Activated CD4-positive, CD25-positive, alpha-beta regulatory T cell treated with anti-CD3 and anti-CD28 coated beads, Interleukin-2, amount 50 U/mL, for 72 hours (primary cell): ENCODE data around the gene STRN4.
"Not testable (repeated sequence)": the region's sequence is repeated elsewhere in the genome, so short reads cannot be mapped to it uniquely, and the experiment has no call there.

Experiments
- DNase-seq: peaks from one replicate; pipeline ENCODE4 v3.0.0; 2021

STRN4 gene

GRCh38 chr19:46773018-46773399, 26.8 kb upstream of the STRN4 start:
- DNase-seq = no peak

- DNase-seq = no peak
These were observed 26.1 kb upstream of the STRN4 start for GRCh38 chr19:46772170-46773017.

- not testable (repeated sequence) for DNase-seq
These were observed 22.5 kb upstream of the STRN4 start for GRCh38 chr19:46768746-46769145.

GRCh38 chr19:46766569-46767317, 20.5 kb upstream of the STRN4 start:
- peak; percentile 70 for DNase-seq

DNA sequence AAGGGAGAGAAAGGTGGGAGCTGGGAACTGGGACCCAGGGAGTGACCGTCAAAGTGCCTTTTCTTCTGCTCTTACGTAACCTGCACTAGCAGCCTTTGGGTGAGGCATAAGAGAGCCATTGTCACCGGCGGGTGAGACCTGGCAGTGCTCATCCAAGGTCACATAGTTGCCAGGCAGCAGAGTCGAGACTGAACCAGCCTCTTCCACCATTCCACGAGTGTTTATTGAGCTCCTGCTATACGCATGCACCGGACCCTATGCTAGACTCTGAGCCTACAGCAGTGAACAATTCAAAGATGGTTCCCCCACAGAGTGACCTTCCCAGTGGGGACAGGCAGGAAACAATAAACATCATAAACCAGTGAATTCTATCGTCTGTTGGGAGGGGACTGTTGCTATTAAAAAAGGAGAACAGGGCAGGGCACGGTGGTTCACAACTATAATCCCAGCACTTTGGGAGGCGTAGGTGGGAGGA, 18.6 kb upstream of the STRN4 start:
- no peak for DNase-seq

DNA sequence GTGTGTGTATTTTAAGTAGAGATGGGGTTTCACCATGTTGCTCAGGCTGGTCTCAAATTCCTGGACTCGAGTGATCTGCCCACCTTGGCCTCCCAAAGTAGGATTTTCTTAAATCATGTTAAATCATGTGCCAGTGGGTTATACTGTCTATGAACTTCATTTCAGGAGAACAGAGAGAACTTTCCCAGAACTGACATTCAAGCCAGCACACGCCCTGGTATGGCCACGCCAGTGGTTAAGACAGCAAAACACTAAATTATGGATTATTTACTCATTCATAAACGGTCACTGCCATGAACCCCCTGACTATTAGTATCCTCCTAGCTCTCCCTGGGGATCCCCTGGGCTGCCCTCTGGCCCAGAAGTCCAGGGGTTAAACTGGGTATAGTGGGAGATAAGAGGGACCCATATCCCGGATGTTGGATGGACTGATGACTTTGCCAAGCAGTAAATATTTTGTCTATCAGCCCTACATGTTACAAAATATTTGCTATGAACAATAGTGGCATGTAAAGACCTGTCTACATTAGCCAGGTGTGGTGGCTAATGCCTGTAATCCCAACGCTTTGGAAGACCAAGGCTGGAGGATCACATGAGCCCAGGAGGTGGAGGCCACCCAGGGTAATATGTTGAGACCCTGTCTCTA, 16.1 kb upstream of the STRN4 start:
- DNase-seq = no peak

GRCh38 chr19:46761418-46761831, 15.2 kb upstream of the STRN4 start:
- DNase-seq = no peak

DNA sequence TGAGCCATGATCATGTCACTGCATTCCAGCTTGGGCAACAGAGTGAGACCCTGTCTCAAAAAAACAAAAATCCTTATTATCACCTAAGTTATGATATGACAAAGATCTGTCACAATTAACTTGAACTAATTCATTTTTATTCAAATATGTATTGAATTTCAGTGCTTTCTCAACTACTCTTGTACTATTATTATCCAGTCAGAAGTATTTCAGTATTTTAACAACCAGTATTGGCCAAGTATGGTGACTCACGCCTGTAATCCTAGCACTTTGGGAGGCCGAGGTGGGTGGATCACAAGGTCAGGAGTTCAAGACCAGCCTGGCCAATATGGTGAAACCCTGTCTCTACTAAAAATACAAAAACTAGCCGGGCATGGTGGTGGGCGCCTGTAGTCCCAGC, 14.6 kb upstream of the STRN4 start:
- not testable (repeated sequence) for DNase-seq

- no peak for DNase-seq
These were observed 14.1 kb upstream of the STRN4 start for GRCh38 chr19:46760363-46760762.

DNA sequence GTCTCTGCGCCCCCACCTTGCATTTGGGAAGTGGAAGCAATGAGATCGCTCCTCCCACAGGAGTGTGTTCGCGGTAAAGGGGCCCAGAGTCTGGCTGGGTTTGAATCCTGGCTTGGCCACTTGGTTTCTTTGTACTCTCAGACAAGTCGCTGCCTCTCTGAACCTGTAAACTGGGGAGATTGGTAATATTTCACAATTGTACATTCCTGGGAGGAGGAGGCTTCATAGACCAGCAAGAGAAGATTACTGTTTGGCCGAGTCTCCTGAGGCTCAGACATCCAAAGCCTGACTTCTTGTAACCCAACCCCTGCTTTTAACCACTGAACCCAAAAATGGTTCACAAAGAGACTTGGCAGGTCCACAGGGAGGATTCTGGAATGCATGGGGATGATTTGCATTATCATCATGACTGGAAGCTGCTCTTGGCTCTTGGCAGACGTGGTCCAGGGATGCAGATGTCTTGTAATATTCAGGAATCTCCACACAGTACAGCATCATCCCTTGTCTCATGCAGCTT, 13.6 kb upstream of the STRN4 start:
- DNase-seq = no peak

GRCh38 chr19:46759206-46759605, 13.0 kb upstream of the STRN4 start:
- no peak for DNase-seq

DNA sequence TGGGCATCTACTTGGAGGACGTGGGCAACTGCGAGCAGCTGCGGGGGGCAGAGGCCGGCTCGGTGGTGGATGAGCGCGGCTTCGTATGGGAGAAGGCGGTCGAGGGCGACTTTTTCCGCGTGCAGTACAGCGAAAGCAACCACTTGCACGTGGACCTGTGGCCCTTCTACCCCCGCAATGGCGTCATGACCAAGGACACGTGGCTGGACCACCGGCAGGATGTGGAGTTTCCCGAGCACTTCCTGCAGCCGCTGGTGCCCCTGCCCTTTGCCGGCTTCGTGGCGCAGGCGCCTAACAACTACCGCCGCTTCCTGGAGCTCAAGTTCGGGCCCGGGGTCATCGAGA, 10.3 kb upstream of the STRN4 start:
- DNase-seq = no peak

GRCh38 chr19:46755853-46756543, 9.7 kb upstream of the STRN4 start:
- no peak for DNase-seq

DNA sequence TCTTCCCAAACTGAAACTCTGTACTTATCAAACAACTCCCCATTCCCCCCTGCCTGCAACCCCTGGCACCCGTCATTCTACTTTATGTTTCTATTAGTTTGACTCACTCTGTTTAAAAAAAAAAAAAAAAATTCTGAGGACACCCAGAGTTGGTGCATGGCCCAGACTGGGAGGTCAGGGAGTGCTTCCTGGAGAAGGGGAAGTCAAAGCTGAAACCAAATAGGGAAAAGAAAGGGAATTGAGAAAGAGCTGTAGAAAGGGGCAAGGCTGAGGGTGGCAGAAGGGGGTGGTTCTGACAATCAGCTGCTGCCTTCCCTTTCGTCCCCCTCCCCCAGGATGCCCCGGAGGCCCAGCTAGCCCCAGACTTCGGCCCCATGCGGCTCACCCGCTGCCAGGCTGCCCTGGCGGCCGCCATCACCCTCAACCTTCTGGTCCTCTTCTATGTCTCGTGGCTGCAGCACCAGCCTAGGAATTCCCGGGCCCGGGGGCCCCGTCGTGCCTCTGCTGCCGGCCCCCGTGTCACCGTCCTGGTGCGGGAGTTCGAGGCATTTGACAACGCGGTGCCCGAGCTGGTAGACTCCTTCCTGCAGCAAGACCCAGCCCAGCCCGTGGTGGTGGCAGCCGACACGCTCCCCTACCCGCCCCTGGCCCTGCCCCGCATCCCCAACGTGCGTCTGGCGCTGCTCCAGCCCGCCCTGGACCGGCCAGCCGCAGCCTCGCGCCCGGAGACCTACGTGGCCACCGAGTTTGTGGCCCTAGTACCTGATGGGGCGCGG, 9.0 kb upstream of the STRN4 start:
- no peak for DNase-seq

DNA sequence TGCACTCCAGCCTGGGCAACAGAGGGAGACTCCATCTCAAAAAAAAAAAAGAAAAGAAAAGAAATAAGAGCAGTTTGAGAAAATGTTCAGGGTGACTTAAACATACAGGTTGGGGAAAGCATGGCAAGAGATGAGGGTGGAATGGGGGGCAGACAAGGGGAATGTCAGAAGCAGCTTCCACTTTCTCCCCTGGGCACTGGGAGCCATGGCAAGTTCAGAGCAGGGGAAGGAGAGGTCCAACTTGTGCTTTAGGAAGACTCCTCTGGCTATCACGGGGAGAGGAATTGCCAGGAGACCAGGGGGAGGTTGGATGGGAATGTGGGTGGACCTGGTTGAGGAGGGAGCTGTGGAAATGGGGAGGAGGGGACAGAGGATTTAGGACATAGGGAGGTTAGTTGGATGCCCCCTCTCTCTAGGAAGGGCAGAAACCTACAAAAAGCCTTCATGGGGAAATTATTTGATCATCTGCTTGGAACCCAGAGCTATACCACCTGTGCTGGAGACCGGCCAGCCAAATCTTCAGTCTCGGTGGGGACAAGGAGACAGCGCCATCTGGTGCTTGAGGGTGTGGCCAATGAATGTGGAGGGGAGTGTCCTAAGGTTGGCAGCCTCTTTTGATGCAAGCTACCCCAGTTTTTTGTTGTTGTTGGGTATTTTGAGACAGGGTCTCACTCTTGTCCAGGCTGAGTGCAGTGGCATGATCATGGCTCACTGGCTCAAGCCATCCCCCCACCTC, 7.3 kb upstream of the STRN4 start:
- DNase-seq = peak; percentile 58

- peak; percentile 78 for DNase-seq
These were observed 2.3 kb upstream of the STRN4 start for GRCh38 chr19:46748325-46749109.

DNA sequence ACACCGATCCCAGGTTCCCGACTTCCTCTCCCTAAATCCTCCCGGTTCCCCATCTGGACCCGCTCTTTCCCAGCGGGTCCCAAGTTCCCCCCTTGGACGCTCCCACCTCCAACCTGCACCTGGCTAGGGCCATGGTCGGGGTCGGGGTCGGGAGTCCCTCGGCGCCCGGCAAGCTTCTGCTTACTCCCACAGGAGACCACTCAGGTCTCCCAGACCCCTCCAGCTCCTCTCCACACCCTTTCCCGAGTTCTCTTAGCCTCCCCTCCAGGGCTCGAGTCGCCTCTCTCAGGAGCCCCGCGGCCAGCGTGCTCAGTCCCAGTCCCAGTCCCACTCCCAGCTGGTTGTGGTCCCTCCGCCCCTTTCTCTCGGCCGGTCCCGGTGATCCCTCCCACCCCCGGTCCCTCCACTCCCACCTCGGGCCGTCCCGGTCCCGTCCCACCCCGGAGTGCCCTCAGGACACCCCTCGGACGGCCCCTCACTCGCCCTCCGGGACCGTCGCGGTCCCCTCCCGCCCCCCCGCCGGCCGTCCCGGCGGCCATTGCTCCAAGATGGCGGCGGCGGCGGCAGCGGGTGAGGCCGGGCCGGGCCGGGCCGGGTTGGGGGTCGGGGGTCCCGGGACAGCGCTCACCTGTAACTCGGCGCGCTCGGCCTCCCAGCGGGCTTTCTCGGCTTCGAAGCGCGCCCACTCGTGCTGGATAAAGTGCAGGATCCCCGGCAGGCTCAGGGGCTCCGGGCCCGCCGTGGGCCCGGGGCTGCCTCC, 549 bp downstream of the STRN4 start, which contains the start of gene FKRP:
TSS of gene FKRP (plus strand) at position 537 of the 760 bp plus-strand sequence. CDS start 9,394 bp downstream, outside the sequence.
- peak; percentile 59 for DNase-seq

- DNase-seq = no peak
These were observed 1.2 kb downstream of the STRN4 start for GRCh38 chr19:46745030-46745429.

GRCh38 chr19:46744005-46744691, 2.1 kb downstream of the STRN4 start:
- no peak for DNase-seq
